Fibroblast of pulmonary artery (primary cell): ENCODE results near the gene IQCH.

Experiments
- DNase-seq: peaks from one replicate; pipeline ENCODE4 v3.0.0-alpha.2; 2010; ENCODE audit warnings: low read depth
- H3K4me3 ChIP-seq: replicated peaks from 2 replicates; pipeline ENCODE4 v1.5.1; 2011; ENCODE audit warnings: low read depth, mild to moderate bottlenecking, control low read depth, low read length, moderate library complexity
- TF ChIP-seq, protein P1 (sequence below): IDR thresholded peaks from 2 replicates; pipeline ENCODE4 v1.5.1; 2011; ENCODE audit warnings: mild to moderate bottlenecking, control low read depth, low read length, inconsistent platforms; ENCODE audit errors: missing control alignments

IQCH gene

DNA sequence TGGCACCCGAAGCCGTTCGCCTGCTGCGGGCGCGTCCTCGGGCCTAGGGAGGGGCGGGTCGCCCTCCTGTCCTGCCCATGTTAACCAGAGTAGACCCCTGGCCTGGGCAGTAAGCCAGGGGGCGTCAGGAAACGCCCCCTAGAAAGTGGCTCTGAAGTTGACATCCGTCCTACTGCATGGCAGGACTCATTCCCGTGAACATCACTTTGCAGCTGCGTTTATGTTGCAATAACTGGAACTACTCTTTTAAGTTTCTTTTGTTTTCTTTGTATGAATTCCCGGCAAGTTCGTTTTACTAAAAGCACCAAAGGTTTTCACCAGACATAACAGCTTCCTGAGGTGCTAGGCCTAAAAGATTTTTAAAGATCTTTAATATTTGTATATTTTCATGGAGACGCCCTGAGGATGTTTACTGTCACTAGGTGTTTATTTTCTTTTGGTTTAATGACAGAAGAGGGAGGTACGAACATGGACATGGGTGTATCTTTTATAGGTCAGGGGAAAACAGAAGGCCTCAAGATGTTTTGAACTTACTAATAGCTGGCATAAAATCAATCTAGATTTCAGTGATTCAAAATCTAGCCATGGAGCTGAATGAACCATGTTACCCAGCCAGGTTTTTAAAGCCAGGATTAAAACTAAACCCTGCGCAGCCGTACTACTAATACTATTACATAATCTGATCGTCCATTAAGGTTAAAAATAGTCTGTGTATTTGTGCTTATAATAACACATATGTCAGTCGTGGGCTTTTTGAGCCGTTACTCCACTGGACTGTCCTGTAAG lies 267.4 kb downstream of the IQCH start:
- H3K4me3 ChIP-seq = peak overlapping the region; percentile 82
- peak; percentile 40 for DNase-seq
- TF ChIP-seq, protein P1, sequence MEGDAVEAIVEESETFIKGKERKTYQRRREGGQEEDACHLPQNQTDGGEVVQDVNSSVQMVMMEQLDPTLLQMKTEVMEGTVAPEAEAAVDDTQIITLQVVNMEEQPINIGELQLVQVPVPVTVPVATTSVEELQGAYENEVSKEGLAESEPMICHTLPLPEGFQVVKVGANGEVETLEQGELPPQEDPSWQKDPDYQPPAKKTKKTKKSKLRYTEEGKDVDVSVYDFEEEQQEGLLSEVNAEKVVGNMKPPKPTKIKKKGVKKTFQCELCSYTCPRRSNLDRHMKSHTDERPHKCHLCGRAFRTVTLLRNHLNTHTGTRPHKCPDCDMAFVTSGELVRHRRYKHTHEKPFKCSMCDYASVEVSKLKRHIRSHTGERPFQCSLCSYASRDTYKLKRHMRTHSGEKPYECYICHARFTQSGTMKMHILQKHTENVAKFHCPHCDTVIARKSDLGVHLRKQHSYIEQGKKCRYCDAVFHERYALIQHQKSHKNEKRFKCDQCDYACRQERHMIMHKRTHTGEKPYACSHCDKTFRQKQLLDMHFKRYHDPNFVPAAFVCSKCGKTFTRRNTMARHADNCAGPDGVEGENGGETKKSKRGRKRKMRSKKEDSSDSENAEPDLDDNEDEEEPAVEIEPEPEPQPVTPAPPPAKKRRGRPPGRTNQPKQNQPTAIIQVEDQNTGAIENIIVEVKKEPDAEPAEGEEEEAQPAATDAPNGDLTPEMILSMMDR = no peak

DNA sequence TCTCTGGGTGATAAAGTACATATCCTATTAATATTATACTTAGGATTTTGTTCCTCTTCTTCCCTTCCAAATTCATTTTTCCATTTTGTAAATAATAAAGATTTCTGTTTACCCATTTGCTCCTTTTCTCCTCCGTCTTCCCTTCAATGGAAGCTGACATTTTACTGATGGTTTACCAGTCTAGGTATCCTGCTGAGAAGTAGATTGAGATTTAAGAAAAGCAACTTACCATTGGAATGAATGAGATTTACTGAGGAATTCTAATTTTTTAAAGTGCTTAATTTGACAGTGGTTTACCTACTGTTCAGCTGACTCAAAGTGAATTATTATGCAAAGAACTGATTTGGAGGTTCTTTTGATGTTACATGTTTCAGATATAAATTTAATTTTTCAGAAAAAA lies 268.7 kb downstream of the IQCH start:
- H3K4me3 ChIP-seq = no peak overlapping the region
- TF ChIP-seq, protein P1 = no peak
- DNase-seq = no peak

DNA sequence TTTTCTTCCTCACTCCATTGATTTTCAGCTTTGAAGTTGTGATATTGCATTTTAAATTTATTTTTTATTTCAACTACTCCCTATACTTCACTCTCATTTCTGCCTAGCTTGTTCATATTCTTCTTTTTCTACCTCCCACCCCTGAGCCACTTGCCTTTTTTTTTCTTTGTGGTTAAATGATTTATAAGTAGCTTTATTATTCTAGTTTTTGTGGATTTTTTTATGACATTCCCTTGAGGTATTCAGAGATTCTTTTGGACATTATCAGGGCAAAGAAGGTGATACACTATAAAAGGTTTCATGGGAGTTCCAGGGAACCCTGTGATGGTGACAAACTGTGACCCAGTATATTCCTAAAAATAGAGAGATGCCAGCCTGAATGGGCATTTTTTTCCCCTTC lies 269.6 kb downstream of the IQCH start:
- no peak for DNase-seq
- TF ChIP-seq, protein P1 = no peak
- no peak overlapping the region for H3K4me3 ChIP-seq

DNA sequence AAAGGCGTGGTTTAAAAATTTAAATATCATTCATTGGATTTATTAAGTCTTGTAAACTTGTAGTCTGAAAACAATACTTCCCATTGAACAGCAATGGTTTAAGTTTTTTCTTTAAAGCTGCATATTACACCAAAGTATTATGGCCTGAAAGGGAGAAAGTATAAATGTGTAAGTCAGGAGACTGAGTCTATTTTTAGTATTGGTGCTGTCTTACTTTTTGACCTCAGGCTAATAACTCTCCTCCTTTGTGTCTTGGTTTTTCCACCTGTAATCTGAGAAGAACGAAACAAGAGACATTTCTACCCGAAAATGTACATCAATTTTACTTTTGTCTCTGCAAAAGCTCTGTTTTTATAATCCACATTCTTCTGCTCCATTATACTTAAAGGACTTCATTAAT lies 273.9 kb downstream of the IQCH start:
- TF ChIP-seq, protein P1 = no peak
- no peak overlapping the region for H3K4me3 ChIP-seq
- DNase-seq = no peak

DNA sequence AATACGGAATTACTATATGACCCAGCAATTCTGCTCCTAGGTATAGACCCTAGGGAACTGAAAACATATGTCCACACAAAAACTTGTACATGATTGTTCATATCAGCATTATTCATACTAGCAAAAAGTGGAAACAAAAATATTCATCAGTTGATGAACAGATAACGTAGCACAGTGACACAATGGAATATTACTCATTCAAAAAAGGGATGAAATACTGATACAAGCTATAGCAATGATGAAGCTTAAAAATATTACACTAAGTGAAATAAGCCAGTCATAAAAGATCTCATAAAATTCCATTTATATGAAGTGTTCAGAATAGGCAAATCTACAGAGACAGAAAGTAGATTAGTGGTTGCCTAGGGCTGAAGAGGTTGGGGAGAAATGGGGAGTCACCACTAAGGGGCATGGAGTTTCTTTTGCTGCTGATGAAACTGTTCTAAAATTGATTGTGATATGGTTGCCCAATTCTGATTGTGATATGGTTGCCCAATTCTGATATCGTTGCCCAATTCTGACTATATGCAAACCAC lies 276.9 kb downstream of the IQCH start:
- TF ChIP-seq, protein P1 = no peak
- no peak overlapping the region for H3K4me3 ChIP-seq
- DNase-seq = peak; percentile 50

DNA sequence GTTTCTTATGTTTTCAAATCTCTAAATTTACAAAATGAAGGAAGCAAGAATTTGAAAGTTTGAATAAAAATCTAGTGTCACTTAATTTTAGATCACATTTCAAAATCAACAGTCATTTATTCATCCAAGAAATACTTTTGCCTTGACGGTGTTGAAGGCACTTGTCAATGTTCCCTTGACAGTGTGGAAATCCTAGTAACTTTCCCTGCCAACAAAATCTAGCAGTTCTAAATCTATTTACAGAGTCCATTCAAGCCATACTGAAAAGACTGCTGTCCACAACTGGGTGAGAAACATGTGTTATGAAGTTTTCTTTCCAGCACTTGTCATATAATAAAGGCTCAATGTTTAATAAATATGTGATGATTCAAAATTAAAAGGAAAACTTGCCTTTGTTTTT lies 279.3 kb downstream of the IQCH start:
- DNase-seq = no peak
- TF ChIP-seq, protein P1 = no peak
- H3K4me3 ChIP-seq = no peak overlapping the region

DNA sequence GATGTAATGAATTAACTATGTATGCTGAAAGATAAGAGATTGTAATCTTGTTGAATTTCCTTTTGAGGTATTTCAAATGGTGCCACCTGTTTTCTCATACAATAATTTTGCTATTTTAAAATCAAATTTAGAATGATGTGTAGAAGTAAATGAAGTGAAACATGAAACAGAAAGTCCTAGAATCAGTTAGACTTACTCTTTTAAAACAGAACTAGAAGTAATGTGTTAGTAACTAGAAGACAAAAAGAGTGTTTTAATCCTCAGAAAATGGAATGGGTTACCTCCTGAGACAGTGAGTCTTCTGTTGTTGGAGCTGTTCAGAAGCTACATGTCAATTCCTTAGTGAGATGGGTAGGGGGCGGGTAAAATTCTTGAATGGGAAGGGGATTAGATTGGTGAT lies 279.8 kb downstream of the IQCH start:
- no peak overlapping the region for H3K4me3 ChIP-seq
- TF ChIP-seq, protein P1 = no peak
- DNase-seq = no peak
